Upper lobe of left lung (tissue), 6 donors: ENCODE data around the gene JAZF1. TPM values are rescaled to one million over a fixed set of nuclear protein-coding genes. Genes with fewer than 3 reads are reported as not detected.

Experiments
- ATAC-seq, 2 donors: fragments of 200-7000 bp; cut with Tn5 transposase; one replicate each; pipeline ENCODE4 v1.9.1; 2022; ENCODE audit warnings: mild to moderate bottlenecking in 2 of 2, moderate library complexity in 2 of 2; ENCODE audit not compliant: low FRiP score in 2 of 2
- DNase-seq, 2 donors: peaks; one replicate each; pipeline ENCODE4 v3.0.0-alpha.2; 2019 to 2020
- H3K27ac ChIP-seq, 4 donors: fragments of 200-600 bp; sonication (generic); one replicate each; pipeline ENCODE4 v1.5.1; 2016 to 2019
- H3K27me3 ChIP-seq, 4 donors: fragments of 200-600 bp; sonication (generic); one replicate each; pipeline ENCODE4 v1.5.1; 2017 to 2019
- H3K36me3 ChIP-seq, 4 donors: fragments of 200-600 bp; sonication (generic); one replicate each; pipeline ENCODE4 v1.5.1; 2016 to 2019
- H3K4me1 ChIP-seq, 4 donors: fragments of 200-600 bp; sonication (generic); one replicate each; pipeline ENCODE4 v1.5.1; 2018 to 2019
- H3K4me3 ChIP-seq, 4 donors: fragments of 200-600 bp; sonication (generic); one replicate each; pipeline ENCODE4 v1.5.1; 2017 to 2019; ENCODE audit warnings: mild to moderate bottlenecking in 2 of 4, moderate library complexity in 1 of 4
- H3K9me3 ChIP-seq, 4 donors: fragments of 200-600 bp; sonication (generic); one replicate each; pipeline ENCODE4 v1.5.1; 2018 to 2019
- CTCF ChIP-seq, 6 experiments: fragments of 450-650 bp in 4 of 6; fragments of 200-600 bp in 2 of 6; sonication (generic) in 2 of 6; IDR thresholded peaks; one replicate each; pipeline ENCODE4 v1.5.1; 2016 to 2019; ENCODE audit warnings: antibody characterized with exemption in 6 of 6
- EP300 ChIP-seq, 4 donors: sonication (generic); formaldehyde crosslinking; IDR thresholded peaks; one replicate each; pipeline ENCODE4 v1.5.1; 2017; ENCODE audit warnings: antibody characterized with exemption in 4 of 4, control low read depth in 2 of 4
- POLR2A ChIP-seq, 4 donors: fragments of 450-650 bp; IDR thresholded peaks; one replicate each; pipeline ENCODE4 v1.5.1; 2016 to 2017; ENCODE audit warnings: antibody characterized with exemption in 4 of 4, mild to moderate bottlenecking in 2 of 4
- POLR2AphosphoS5 ChIP-seq, 2 donors: sonication (generic); formaldehyde crosslinking; IDR thresholded peaks; one replicate each; pipeline ENCODE4 v1.5.1; 2017; ENCODE audit warnings: antibody characterized with exemption in 2 of 2
- WGBS, 2 donors: methylation state at CpG; one replicate each; pipeline ENCODE4 v1.1.5; 2017 to 2018; 5-methylcytosine and 5-hydroxymethylcytosine counted together
- total RNA-seq, 6 donors: library from RNA; depleted of rRNA in 4 of 6; stranded (reverse); fragments of >200 nt in 4 of 6; gene quantifications; one replicate each; pipeline versions ENCODE4 v1.1.0 to v1.2.1, GENCODE V29; 2016 to 2021
- donor health status: DM: no; HTN: no; CAD: no; lungs with moderate emphysema.
- donor health status: DM: no; HTN: yes; CAD: no; lungs with severe emphysema.

JAZF1 gene
- total RNA-seq, 6 donors from 2014 or later, result 4.2 to 19.4 (median 12.4) TPM

GRCh38 chr7:28155019-28155660 lies 25.5 kb downstream of the JAZF1 start:
- H3K9me3 ChIP-seq, result no peaks in the 10 kb centered on the region
- no peak for DNase-seq
- no peaks in the 10 kb centered on the region for H3K36me3 ChIP-seq
- peak overlapping the region in 3 of 4 donors; percentile 8 to 31 (median 16) for H3K27ac ChIP-seq
- H3K4me3 ChIP-seq, result no peak overlapping the region
- H3K27me3 ChIP-seq, result no peaks in the 10 kb centered on the region
- 57 to 71% methylated on average over 3 of the region's 3 CpGs for WGBS, 2 donors
- TF ChIP-seq EP300 (IDR thresholded peaks at IDR 0.05), result no peak
- no peak for TF ChIP-seq CTCF (IDR thresholded peaks at IDR 0.05)
- no peak for TF ChIP-seq POLR2A (IDR thresholded peaks at IDR 0.05)
- no peak for TF ChIP-seq POLR2AphosphoS5 (IDR thresholded peaks at IDR 0.05)
- peak in 1 of 2 donors; percentile 63 for ATAC-seq
- H3K4me1 ChIP-seq, result peaks cover 15 to 28% (median 19%) of the 10 kb centered on the region in 4 donors

- H3K9me3 ChIP-seq, result no peaks in the 10 kb centered on the region
- WGBS, 2 donors, result 57 to 63% methylated on average over 4 of the region's 4 CpGs
These were observed 28.0 kb downstream of the JAZF1 start for GRCh38 chr7:28152594-28152993.

GRCh38 chr7:28151965-28152364 lies 28.6 kb downstream of the JAZF1 start:
- ATAC-seq, result no peak
- Histone ChIP-seq H3K27me3 (no peaks in the 10 kb centered on the region), H3K36me3 (no peaks in the 10 kb centered on the region), H3K9me3 (no peaks in the 10 kb centered on the region), H3K27ac (no peak overlapping the region), H3K4me1 (peaks cover 17 to 26% (median 20%) of the 10 kb centered on the region in 4 donors), H3K4me3 (no peak overlapping the region)
- TF ChIP-seq EP300 (IDR thresholded peaks at IDR 0.05) (peak in 1 of 4 donors; percentile 34), CTCF (IDR thresholded peaks at IDR 0.05) (no peak), POLR2A (IDR thresholded peaks at IDR 0.05) (no peak)
- no peak for DNase-seq
- 68 to 79% methylated on average over 4 of the region's 4 CpGs for WGBS, 2 donors

More at GRCh38 chr7:28152594-28152993, 28.0 kb downstream of the JAZF1 start:
- ATAC-seq (no peak), DNase-seq (no peak)
- no peak overlapping the region for H3K4me3 ChIP-seq
- no peak overlapping the region for H3K27ac ChIP-seq
- no peaks in the 10 kb centered on the region for H3K27me3 ChIP-seq
- TF ChIP-seq EP300 (IDR thresholded peaks at IDR 0.05), result no peak
- no peak for TF ChIP-seq POLR2AphosphoS5 (IDR thresholded peaks at IDR 0.05)
- no peak for TF ChIP-seq POLR2A (IDR thresholded peaks at IDR 0.05)
- TF ChIP-seq CTCF (IDR thresholded peaks at IDR 0.05), result no peak
- H3K36me3 ChIP-seq, result no peaks in the 10 kb centered on the region
- peaks cover 21 to 26% (median 24%) of the 10 kb centered on the region in 4 donors for H3K4me1 ChIP-seq

- Histone ChIP-seq H3K4me3 (no peak overlapping the region), H3K9me3 (no peaks in the 10 kb centered on the region), H3K4me1 (peaks cover 6 to 14% (median 6%) of the 10 kb centered on the region in 4 donors), H3K27me3 (no peaks in the 10 kb centered on the region), H3K27ac (peak overlapping the region in 1 of 4 donors; percentile 4), H3K36me3 (no peaks in the 10 kb centered on the region)
- DNase-seq (no peak), ATAC-seq (no peak)
- no peak for TF ChIP-seq POLR2AphosphoS5 (IDR thresholded peaks at IDR 0.05)
- TF ChIP-seq POLR2A (IDR thresholded peaks at IDR 0.05), result no peak
- TF ChIP-seq CTCF (IDR thresholded peaks at IDR 0.05), result no peak
- no peak for TF ChIP-seq EP300 (IDR thresholded peaks at IDR 0.05)
- 53 to 70% methylated on average over 8 of the region's 8 CpGs for WGBS, 2 donors
These were observed 31.1 kb downstream of the JAZF1 start for GRCh38 chr7:28149291-28150101.
